Prostate gland (tissue), 2 donors: Measurements from ENCODE around the gene FRZB.

Source experiments
- POLR2A ChIP-seq: fragments of 450-650 bp; IDR thresholded peaks from one replicate; pipeline ENCODE4 v1.6.1; 2016; ENCODE audit warnings: antibody characterized with exemption, mild to moderate bottlenecking
- POLR2AphosphoS5 ChIP-seq: sonication (generic); formaldehyde crosslinking; IDR thresholded peaks from one replicate; pipeline ENCODE4 v1.6.1; 2017; ENCODE audit warnings: antibody characterized with exemption
- TF ChIP-seq, protein P1 (sequence below), 4 experiments: fragments of 200-600 bp in 2 of 4; fragments of 450-650 bp in 2 of 4; sonication (generic) in 2 of 4; IDR thresholded peaks; 1 replicate in 3 of 4; 2 replicates in 1 of 4; pipeline ENCODE4 v1.5.1; 2016 to 2019; ENCODE audit warnings: antibody characterized with exemption in 4 of 4, mild to moderate bottlenecking in 2 of 4, moderate library complexity in 2 of 4

DNA sequence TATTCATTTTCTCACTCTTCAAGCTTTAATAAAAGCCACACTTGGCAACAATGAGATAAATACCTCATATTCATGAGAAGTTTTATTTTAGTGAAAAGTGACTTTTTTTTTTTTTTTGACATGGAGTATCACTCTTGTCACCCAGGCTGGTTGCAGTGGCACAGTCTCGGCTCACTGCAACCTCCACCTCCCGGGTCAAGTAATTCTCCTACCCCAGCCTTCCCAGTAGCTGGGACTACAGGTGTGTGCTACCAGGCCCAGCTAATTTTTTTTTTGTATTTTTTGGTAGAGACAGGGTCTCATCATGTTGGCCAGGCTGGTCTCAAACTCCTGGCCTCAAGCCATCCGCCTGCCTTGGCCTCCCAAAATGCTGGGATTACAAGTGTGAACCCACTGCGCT lies 47.0 kb downstream of the FRZB start:
- TF ChIP-seq, protein P1, sequence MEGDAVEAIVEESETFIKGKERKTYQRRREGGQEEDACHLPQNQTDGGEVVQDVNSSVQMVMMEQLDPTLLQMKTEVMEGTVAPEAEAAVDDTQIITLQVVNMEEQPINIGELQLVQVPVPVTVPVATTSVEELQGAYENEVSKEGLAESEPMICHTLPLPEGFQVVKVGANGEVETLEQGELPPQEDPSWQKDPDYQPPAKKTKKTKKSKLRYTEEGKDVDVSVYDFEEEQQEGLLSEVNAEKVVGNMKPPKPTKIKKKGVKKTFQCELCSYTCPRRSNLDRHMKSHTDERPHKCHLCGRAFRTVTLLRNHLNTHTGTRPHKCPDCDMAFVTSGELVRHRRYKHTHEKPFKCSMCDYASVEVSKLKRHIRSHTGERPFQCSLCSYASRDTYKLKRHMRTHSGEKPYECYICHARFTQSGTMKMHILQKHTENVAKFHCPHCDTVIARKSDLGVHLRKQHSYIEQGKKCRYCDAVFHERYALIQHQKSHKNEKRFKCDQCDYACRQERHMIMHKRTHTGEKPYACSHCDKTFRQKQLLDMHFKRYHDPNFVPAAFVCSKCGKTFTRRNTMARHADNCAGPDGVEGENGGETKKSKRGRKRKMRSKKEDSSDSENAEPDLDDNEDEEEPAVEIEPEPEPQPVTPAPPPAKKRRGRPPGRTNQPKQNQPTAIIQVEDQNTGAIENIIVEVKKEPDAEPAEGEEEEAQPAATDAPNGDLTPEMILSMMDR (IDR thresholded peaks at IDR 0.05) = no peak
- TF ChIP-seq POLR2AphosphoS5 (no peak), POLR2A (no peak)
